HepG2 (cell line): ENCODE measurements around the gene SALL4. TPM values are rescaled to one million over a fixed set of nuclear protein-coding genes. Genes with fewer than 3 reads are reported as not detected.

Experiments
- ARNT2 ChIP-seq: sonication (generic); formaldehyde crosslinking; IDR thresholded peaks from 2 replicates; pipeline ENCODE4 v1.8.0; 2022; ENCODE audit warnings: mild to moderate bottlenecking, low read depth, missing genetic modification reagents, moderate library complexity
- CBFB ChIP-seq: sonication (generic); formaldehyde crosslinking; IDR thresholded peaks from 2 replicates; pipeline ENCODE4 v1.4.0; 2020; ENCODE audit warnings: missing genetic modification reagents
- CHD2 ChIP-seq: IDR thresholded peaks from 2 replicates; pipeline ENCODE4 v1.6.1; 2011; ENCODE audit warnings: low read depth, low read length, improper control_type of control experiment
- ETV6 ChIP-seq: sonication (generic); formaldehyde crosslinking; conservative IDR thresholded peaks from 2 replicates; pipeline ENCODE4 v1.4.0; 2020; ENCODE audit warnings: missing genetic modification reagents
- IRX3 ChIP-seq: sonication (generic); formaldehyde crosslinking; IDR thresholded peaks from 2 replicates; pipeline ENCODE4 v1.8.1; 2023; ENCODE audit warnings: mild to moderate bottlenecking, low read depth, missing genetic modification reagents, borderline replicate concordance
- JUNB ChIP-seq: sonication (generic); formaldehyde crosslinking; IDR thresholded peaks from 2 replicates; pipeline ENCODE4 v1.8.0; 2022; ENCODE audit warnings: missing genetic modification reagents, mild to moderate bottlenecking, borderline replicate concordance
- NFE2 ChIP-seq: sonication (generic); formaldehyde crosslinking; IDR thresholded peaks from 2 replicates; pipeline ENCODE4 v1.4.0; 2020; ENCODE audit warnings: missing genetic modification reagents
- PAF1 ChIP-seq: IDR thresholded peaks from 2 replicates; pipeline ENCODE4 v1.6.1; 2016; ENCODE audit warnings: missing genetic modification reagents, missing compliant biosample characterization
- POLR2AphosphoS2 ChIP-seq: IDR thresholded peaks from 2 replicates; pipeline ENCODE4 v1.6.1; 2011; ENCODE audit warnings: low read depth, low read length, improper control_type of control experiment
- TOE1 ChIP-seq: sonication (generic); formaldehyde crosslinking; IDR thresholded peaks from 2 replicates; pipeline ENCODE4 v1.4.0; 2020; ENCODE audit warnings: mild to moderate bottlenecking, missing genetic modification reagents
- ZEB1 ChIP-seq: IDR thresholded peaks from 2 replicates; pipeline ENCODE4 v1.6.1; 2012; ENCODE audit warnings: mild to moderate bottlenecking, low read depth, inconsistent platforms; ENCODE audit not compliant: insufficient replicate concordance
- ZMYM2 ChIP-seq: sonication (generic); formaldehyde crosslinking; IDR thresholded peaks from 2 replicates; pipeline ENCODE4 v1.8.0; 2022; ENCODE audit warnings: mild to moderate bottlenecking, missing genetic modification reagents
- ZNF572 ChIP-seq: sonication (generic); formaldehyde crosslinking; IDR thresholded peaks from 2 replicates; pipeline ENCODE4 v1.5.1; 2020; ENCODE audit warnings: mild to moderate bottlenecking, missing genetic modification reagents
- ZNF589 ChIP-seq: sonication (generic); formaldehyde crosslinking; conservative IDR thresholded peaks from 2 replicates; pipeline ENCODE4 v1.8.0; 2022; ENCODE audit warnings: mild to moderate bottlenecking, moderate library complexity, missing genetic modification reagents
- ZNF879 ChIP-seq: sonication (generic); formaldehyde crosslinking; IDR thresholded peaks from 2 replicates; pipeline ENCODE4 v1.8.1; 2023; ENCODE audit warnings: missing genetic modification reagents
- polyA plus RNA-seq, 8 experiments: library from polyadenylated mRNA; depleted of rRNA in 3 of 8; stranded (reverse) in 7 of 8; unstranded in 1 of 8; fragments of >200 nt; fragmentation: Illumina TruSeq in 4 of 8; extraction: Trizol in 4 of 8; gene quantifications; 2 replicates each; pipeline versions ENCODE4 v1.2.1 to v1.2.3, GENCODE V29; 2011 to 2016; ENCODE audit warnings: low read depth in 4 of 8, missing spikeins in 1 of 8, mixed read lengths in 1 of 8; ENCODE audit not compliant: insufficient read depth in 1 of 8
- total RNA-seq, 5 experiments: library from RNA; depleted of rRNA; stranded (reverse); fragments of >200 nt; fragmentation: Illumina TruSeq; extraction: Trizol; gene quantifications; 2 replicates each; pipeline ENCODE4 v1.2.3, GENCODE V29; 2016; ENCODE audit warnings: low read depth in 1 of 5
- TF ChIP-seq, protein P1 (sequence below): sonication (generic); formaldehyde crosslinking; IDR thresholded peaks from 2 replicates; pipeline ENCODE4 v1.4.0; 2020; ENCODE audit warnings: mild to moderate bottlenecking, missing genetic modification reagents
- TF ChIP-seq, protein P2 (sequence below): sonication (generic); formaldehyde crosslinking; IDR thresholded peaks from 2 replicates; pipeline ENCODE4 v1.4.0; 2020; ENCODE audit warnings: missing genetic modification reagents
- TF ChIP-seq, protein P3 (sequence below): sonication (generic); formaldehyde crosslinking; IDR thresholded peaks from 2 replicates; pipeline ENCODE4 v1.8.0; 2022; ENCODE audit warnings: missing genetic modification reagents, low read depth, mild to moderate bottlenecking, borderline replicate concordance
- TF ChIP-seq, protein P4 (sequence below): sonication (generic); formaldehyde crosslinking; IDR thresholded peaks from 2 replicates; pipeline ENCODE4 v1.4.0; 2020; ENCODE audit warnings: mild to moderate bottlenecking, missing genetic modification reagents
- TF ChIP-seq, protein P5 (sequence below): fragments of 450-650 bp; IDR thresholded peaks from 2 replicates; pipeline ENCODE4 v1.6.1; 2017; ENCODE audit warnings: mild to moderate bottlenecking
- TF ChIP-seq, protein P6 (sequence below): sonication (generic); formaldehyde crosslinking; IDR thresholded peaks from 2 replicates; pipeline ENCODE4 v1.5.0; 2020; ENCODE audit warnings: missing genetic modification reagents, mild to moderate bottlenecking, borderline replicate concordance

SALL4 gene
- total and polyA plus RNA-seq, 2 of the 13 experiments (the other 11 are each of a cell fraction or from before 2014, with no cell fraction given): 0.33 to 1.8 TPM

DNA sequence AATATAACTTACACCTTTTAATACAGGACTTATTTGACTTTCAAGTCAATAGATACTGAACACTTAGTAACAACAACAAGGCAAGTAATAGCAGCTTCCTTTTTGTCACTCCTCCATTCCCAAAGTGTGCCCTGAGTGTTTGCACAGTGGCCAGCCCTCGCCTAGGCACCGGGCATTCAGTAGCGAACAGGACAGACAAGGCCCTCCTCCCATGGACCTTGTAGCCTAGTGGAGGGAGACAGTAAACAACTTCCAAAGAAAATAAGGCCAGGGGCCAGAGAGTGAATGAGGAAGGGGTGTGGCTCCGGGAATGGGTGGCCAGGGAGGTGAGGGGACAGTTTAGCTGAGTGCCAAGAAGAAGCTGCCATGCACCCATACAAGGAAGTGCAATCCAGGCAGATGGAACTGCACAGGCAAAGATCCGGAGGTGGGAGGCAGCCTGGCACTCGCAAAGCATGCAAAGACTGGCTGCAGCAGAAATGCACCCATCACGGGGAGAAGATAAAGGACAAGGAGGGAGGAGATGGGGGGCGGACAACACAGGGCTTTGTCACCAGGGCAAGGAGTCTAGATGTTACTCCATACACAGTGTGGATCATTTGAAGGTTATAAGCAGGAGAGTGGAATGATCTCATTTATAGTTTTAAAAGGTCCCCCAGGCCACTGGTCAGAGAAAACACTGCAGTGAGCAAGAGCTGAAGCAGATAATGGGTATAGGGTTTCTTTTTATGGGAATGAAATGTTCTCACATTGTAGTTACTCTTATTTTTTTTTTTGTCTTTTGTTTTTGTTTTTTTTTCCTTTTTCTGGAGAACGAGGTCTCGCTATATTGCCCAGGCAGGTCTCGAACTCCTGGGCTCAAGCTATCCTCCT lies 66.4 kb downstream of the SALL4 start (continued):
- TF ChIP-seq, protein P1, sequence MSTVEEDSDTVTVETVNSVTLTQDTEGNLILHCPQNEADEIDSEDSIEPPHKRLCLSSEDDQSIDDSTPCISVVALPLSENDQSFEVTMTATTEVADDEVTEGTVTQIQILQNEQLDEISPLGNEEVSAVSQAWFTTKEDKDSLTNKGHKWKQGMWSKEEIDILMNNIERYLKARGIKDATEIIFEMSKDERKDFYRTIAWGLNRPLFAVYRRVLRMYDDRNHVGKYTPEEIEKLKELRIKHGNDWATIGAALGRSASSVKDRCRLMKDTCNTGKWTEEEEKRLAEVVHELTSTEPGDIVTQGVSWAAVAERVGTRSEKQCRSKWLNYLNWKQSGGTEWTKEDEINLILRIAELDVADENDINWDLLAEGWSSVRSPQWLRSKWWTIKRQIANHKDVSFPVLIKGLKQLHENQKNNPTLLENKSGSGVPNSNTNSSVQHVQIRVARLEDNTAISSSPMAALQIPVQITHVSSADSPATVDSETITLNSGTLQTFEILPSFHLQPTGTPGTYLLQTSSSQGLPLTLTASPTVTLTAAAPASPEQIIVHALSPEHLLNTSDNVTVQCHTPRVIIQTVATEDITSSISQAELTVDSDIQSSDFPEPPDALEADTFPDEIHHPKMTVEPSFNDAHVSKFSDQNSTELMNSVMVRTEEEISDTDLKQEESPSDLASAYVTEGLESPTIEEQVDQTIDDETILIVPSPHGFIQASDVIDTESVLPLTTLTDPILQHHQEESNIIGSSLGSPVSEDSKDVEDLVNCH (CRISPR knock-in tag): no peak
- TF ChIP-seq ETV6 (no peak), NFE2 (no peak), CBFB (CRISPR knock-in tag) (no peak), ZNF572 (CRISPR knock-in tag) (peak; percentile 88; the same call in 1 of the 2 replicates), JUNB (CRISPR knock-in tag) (no peak), ZMYM2 (CRISPR knock-in tag) (0 out of 2 replicates have a peak, but pooled peaks have one; percentile 62), ARNT2 (CRISPR knock-in tag) (no peak), POLR2AphosphoS2 (no peak), ZEB1 (no peak), IRX3 (CRISPR knock-in tag) (no peak), PAF1 (CRISPR knock-in tag) (no peak), ZNF589 (CRISPR knock-in tag) (no peak), ZNF879 (CRISPR knock-in tag) (no peak), CHD2 (no peak), TOE1 (CRISPR knock-in tag) (no peak)
- TF ChIP-seq, protein P2, sequence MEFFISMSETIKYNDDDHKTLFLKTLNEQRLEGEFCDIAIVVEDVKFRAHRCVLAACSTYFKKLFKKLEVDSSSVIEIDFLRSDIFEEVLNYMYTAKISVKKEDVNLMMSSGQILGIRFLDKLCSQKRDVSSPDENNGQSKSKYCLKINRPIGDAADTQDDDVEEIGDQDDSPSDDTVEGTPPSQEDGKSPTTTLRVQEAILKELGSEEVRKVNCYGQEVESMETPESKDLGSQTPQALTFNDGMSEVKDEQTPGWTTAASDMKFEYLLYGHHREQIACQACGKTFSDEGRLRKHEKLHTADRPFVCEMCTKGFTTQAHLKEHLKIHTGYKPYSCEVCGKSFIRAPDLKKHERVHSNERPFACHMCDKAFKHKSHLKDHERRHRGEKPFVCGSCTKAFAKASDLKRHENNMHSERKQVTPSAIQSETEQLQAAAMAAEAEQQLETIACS (CRISPR knock-in tag): no peak
- TF ChIP-seq, protein P3, sequence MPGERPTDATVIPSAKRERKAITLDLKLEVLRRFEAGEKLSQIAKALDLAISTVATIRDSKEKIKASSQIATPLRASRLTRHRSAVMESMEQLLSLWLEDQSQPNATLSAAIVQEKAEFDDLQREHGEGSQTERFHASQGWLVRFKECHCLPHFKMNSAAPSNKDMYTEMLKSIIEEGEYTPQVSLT (CRISPR knock-in tag): no peak
- TF ChIP-seq, protein P4, sequence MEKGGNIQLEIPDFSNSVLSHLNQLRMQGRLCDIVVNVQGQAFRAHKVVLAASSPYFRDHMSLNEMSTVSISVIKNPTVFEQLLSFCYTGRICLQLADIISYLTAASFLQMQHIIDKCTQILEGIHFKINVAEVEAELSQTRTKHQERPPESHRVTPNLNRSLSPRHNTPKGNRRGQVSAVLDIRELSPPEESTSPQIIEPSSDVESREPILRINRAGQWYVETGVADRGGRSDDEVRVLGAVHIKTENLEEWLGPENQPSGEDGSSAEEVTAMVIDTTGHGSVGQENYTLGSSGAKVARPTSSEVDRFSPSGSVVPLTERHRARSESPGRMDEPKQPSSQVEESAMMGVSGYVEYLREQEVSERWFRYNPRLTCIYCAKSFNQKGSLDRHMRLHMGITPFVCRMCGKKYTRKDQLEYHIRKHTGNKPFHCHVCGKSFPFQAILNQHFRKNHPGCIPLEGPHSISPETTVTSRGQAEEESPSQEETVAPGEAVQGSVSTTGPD: no peak
- TF ChIP-seq, protein P5, sequence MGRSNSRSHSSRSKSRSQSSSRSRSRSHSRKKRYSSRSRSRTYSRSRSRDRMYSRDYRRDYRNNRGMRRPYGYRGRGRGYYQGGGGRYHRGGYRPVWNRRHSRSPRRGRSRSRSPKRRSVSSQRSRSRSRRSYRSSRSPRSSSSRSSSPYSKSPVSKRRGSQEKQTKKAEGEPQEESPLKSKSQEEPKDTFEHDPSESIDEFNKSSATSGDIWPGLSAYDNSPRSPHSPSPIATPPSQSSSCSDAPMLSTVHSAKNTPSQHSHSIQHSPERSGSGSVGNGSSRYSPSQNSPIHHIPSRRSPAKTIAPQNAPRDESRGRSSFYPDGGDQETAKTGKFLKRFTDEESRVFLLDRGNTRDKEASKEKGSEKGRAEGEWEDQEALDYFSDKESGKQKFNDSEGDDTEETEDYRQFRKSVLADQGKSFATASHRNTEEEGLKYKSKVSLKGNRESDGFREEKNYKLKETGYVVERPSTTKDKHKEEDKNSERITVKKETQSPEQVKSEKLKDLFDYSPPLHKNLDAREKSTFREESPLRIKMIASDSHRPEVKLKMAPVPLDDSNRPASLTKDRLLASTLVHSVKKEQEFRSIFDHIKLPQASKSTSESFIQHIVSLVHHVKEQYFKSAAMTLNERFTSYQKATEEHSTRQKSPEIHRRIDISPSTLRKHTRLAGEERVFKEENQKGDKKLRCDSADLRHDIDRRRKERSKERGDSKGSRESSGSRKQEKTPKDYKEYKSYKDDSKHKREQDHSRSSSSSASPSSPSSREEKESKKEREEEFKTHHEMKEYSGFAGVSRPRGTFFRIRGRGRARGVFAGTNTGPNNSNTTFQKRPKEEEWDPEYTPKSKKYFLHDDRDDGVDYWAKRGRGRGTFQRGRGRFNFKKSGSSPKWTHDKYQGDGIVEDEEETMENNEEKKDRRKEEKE: no peak
- TF ChIP-seq, protein P6, sequence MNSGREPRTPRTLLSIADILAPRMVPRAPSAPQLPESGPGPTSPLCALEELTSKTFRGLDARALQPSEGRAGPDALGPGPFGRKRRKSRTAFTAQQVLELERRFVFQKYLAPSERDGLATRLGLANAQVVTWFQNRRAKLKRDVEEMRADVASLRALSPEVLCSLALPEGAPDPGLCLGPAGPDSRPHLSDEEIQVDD (CRISPR knock-in tag): no peak
